Thyroid gland (tissue), 4 donors: ENCODE results near the gene TEX11. TPM values are rescaled to one million over a fixed set of nuclear protein-coding genes. Genes with fewer than 3 reads are reported as not detected.
"Not testable (repeated sequence)": the region's sequence is repeated elsewhere in the genome, so short reads cannot be mapped to it uniquely, and the experiment has no call there.

Experiments used
- DNase-seq, 2 donors: peaks; one replicate each; pipeline ENCODE4 v3.0.0-alpha.2; 2019
- H3K27ac ChIP-seq, 3 donors: fragments of 200-600 bp; sonication (generic); 1 replicate in 2 of 3; 2 replicates in 1 of 3; pipeline ENCODE4 v1.5.1; 2016 to 2019; ENCODE audit warnings: mild to moderate bottlenecking in 1 of 3, moderate library complexity in 1 of 3
- H3K27me3 ChIP-seq: fragments of 200-600 bp; sonication (generic); one replicate; pipeline ENCODE4 v1.5.1; 2019
- H3K36me3 ChIP-seq, 2 donors: fragments of 200-600 bp; sonication (generic); one replicate each; pipeline ENCODE4 v1.5.1; 2016 to 2019
- H3K4me1 ChIP-seq, 2 donors: fragments of 200-600 bp; sonication (generic); one replicate each; pipeline ENCODE4 v1.5.1; 2017 to 2019
- H3K4me3 ChIP-seq, 3 donors: fragments of 200-600 bp; sonication (generic); replicated peaks in 1 of 3; 1 replicate in 2 of 3; 2 replicates in 1 of 3; pipeline ENCODE4 v1.5.1; 2016; ENCODE audit warnings: mild to moderate bottlenecking in 1 of 3
- H3K9me3 ChIP-seq: fragments of 200-600 bp; sonication (generic); one replicate; pipeline ENCODE4 v1.5.1; 2017
- POLR2A ChIP-seq, 2 donors: fragments of 450-650 bp; IDR thresholded peaks; one replicate each; pipeline ENCODE4 v1.6.1; 2017; ENCODE audit warnings: antibody characterized with exemption in 2 of 2, mild to moderate bottlenecking in 2 of 2, moderate library complexity in 1 of 2
- WGBS, 2 donors: methylation state at CpG; one replicate each; pipeline ENCODE4 v1.1.5; 2017; 5-methylcytosine and 5-hydroxymethylcytosine counted together
- intact Hi-C: fragments of 100-400 bp; cut with DNase I; formaldehyde crosslinking; loops from one replicate; pipeline ENCODE4 v1.15.1; 2023
- total RNA-seq, 4 donors: library from RNA; depleted of rRNA; stranded (reverse); fragments of >200 nt; gene quantifications; one replicate each; pipeline ENCODE4 v1.2.3, GENCODE V29; 2016
- TF ChIP-seq, protein P1 (sequence below), 6 experiments: fragments of 200-600 bp in 3 of 6; fragments of 450-650 bp in 3 of 6; sonication (generic) in 3 of 6; IDR thresholded peaks; one replicate each; pipeline ENCODE4 v1.5.1; 2016 to 2019; ENCODE audit warnings: antibody characterized with exemption in 6 of 6, mild to moderate bottlenecking in 2 of 6, inconsistent platforms in 1 of 6, moderate library complexity in 1 of 6

Gene TEX11
- total RNA-seq, 4 donors from 2014 or later, result not detected

GRCh38 chrX:70669120-70669519 is 239.4 kb downstream of the TEX11 start:
- no peaks in the 10 kb centered on the region for H3K27me3 ChIP-seq
- no peak for TF ChIP-seq POLR2A (IDR thresholded peaks at IDR 0.05)
- TF ChIP-seq, protein P1, sequence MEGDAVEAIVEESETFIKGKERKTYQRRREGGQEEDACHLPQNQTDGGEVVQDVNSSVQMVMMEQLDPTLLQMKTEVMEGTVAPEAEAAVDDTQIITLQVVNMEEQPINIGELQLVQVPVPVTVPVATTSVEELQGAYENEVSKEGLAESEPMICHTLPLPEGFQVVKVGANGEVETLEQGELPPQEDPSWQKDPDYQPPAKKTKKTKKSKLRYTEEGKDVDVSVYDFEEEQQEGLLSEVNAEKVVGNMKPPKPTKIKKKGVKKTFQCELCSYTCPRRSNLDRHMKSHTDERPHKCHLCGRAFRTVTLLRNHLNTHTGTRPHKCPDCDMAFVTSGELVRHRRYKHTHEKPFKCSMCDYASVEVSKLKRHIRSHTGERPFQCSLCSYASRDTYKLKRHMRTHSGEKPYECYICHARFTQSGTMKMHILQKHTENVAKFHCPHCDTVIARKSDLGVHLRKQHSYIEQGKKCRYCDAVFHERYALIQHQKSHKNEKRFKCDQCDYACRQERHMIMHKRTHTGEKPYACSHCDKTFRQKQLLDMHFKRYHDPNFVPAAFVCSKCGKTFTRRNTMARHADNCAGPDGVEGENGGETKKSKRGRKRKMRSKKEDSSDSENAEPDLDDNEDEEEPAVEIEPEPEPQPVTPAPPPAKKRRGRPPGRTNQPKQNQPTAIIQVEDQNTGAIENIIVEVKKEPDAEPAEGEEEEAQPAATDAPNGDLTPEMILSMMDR (IDR thresholded peaks at IDR 0.05), result no peak
- intact Hi-C loops, result no loop called here

GRCh38 chrX:70664726-70665125 is 243.8 kb downstream of the TEX11 start:
- TF ChIP-seq POLR2A (IDR thresholded peaks at IDR 0.05), result no peak
- TF ChIP-seq, protein P1 (IDR thresholded peaks at IDR 0.05), result peak in 1 of 6 experiments; percentile 37
- peak in 1 of 2 donors; percentile 1 for DNase-seq
- Histone ChIP-seq H3K4me3 (no peak overlapping the region), H3K27ac (no peak overlapping the region), H3K27me3 (no peaks in the 10 kb centered on the region), H3K36me3 (no peaks in the 10 kb centered on the region), H3K9me3 (no peaks in the 10 kb centered on the region), H3K4me1 (no peaks in the 10 kb centered on the region)
- WGBS, 2 donors, result 6 to 17% methylated on average over 1 of the region's 1 CpG
- intact Hi-C loops, result no loop called here

More at GRCh38 chrX:70669120-70669519, 239.4 kb downstream of the TEX11 start:
- no peaks in the 10 kb centered on the region for H3K9me3 ChIP-seq
- no peak overlapping the region for H3K4me3 ChIP-seq
- no peak for DNase-seq
- no peaks in the 10 kb centered on the region for H3K4me1 ChIP-seq
- no peaks in the 10 kb centered on the region for H3K36me3 ChIP-seq
- no peak overlapping the region for H3K27ac ChIP-seq

GRCh38 chrX:70661124-70661523 is 247.4 kb downstream of the TEX11 start:
- DNase-seq, H3K36me3 ChIP-seq, intact Hi-C loops, H3K27me3 ChIP-seq, H3K4me1 ChIP-seq, H3K27ac ChIP-seq, H3K4me3 ChIP-seq, H3K9me3 ChIP-seq: not testable (repeated sequence)
- WGBS, 2 donors, result 100% methylated on average over 1 of the region's 11 CpGs; no CpG with 5 or more reads in 1 of the 2 donors

DNA sequence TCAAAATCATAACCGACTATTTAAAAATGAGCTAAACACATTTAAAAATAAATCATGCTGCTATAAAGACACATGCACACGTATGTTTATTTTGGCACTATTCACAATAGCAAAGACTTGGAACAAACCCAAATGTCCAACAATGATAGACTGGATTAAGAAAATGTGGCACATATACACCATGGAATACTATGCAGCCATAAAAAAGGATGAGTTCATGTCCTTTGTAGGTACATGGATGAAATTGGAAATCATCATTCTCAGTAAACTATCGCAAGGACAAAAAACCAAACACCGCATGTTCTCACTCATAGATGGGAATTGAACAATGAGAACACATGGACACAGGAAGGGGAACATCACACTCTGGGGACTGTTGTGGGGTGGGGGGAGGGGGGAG is 251.0 kb downstream of the TEX11 start:
- 77 to 84% methylated on average over 4 of the region's 4 CpGs for WGBS, 2 donors
- H3K4me3 ChIP-seq, DNase-seq, H3K9me3 ChIP-seq, H3K4me1 ChIP-seq, H3K36me3 ChIP-seq, H3K27me3 ChIP-seq, intact Hi-C loops, H3K27ac ChIP-seq: not testable (repeated sequence)

DNA sequence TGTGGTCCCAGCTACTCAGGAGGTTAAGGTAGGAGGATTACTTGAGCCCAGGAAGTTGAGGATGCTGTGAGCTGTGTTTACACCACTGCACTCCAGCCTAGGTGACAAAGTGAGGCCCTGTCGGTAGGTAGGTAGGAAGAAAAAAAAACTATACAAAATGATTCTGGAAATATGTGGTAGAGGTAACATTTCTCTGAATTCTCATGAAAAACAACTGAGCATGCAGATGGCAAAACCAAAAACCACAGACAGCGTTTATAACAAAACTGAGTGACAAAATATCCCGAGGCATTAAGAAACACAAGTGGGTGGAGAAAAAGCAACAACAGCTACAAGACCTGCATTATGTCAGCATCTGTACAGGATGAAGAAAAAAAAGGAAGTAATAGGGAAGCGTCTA is 252.2 kb downstream of the TEX11 start:
- 54 to 70% methylated on average over 4 of the region's 4 CpGs for WGBS, 2 donors
- no peaks in the 10 kb centered on the region for H3K27me3 ChIP-seq
- no peaks in the 10 kb centered on the region for H3K4me1 ChIP-seq
- H3K9me3 ChIP-seq, result no peaks in the 10 kb centered on the region
- intact Hi-C loops, result no loop called here
- no peaks in the 10 kb centered on the region for H3K36me3 ChIP-seq
- no peak for DNase-seq
- H3K4me3 ChIP-seq, result no peak overlapping the region
- TF ChIP-seq, protein P1 (IDR thresholded peaks at IDR 0.05), result no peak
- TF ChIP-seq POLR2A (IDR thresholded peaks at IDR 0.05), result no peak
- H3K27ac ChIP-seq, result no peak overlapping the region

GRCh38 chrX:70647910-70648309 is 260.6 kb downstream of the TEX11 start:
- H3K27me3 ChIP-seq, intact Hi-C loops, H3K4me1 ChIP-seq, H3K27ac ChIP-seq, H3K9me3 ChIP-seq, DNase-seq, H3K36me3 ChIP-seq, H3K4me3 ChIP-seq: not testable (repeated sequence)
- 92 to 96% methylated on average over 3 of the region's 3 CpGs for WGBS, 2 donors

DNA sequence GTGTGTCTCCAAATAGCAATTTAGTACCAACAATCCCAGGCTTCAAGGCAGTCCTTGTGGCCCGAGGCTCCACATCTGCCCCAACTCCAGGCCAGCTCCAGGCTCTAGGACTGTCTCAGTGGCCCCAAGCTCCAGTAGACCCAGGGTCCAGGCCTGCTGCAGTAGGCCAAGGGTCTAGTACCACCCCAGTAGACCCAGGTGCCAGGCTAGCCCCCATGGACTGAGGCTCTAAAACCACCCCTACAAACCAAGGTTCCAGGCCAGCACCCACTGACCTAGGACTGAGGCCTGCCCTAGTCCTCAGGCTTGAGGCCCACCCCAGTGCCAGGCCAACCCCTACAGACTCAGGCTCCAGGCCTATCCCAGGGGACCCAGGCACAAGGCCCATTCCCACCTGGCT is 272.3 kb downstream of the TEX11 start:
- Histone ChIP-seq H3K27me3 (no peaks in the 10 kb centered on the region), H3K4me3 (no peak overlapping the region), H3K27ac (no peak overlapping the region), H3K9me3 (no peaks in the 10 kb centered on the region), H3K36me3 (no peaks in the 10 kb centered on the region), H3K4me1 (no peaks in the 10 kb centered on the region)
- TF ChIP-seq POLR2A (IDR thresholded peaks at IDR 0.05), result no peak
- TF ChIP-seq, protein P1 (IDR thresholded peaks at IDR 0.05), result no peak
- DNase-seq, result no peak
- no CpG with 5 or more reads among the region's 1 CpG for WGBS, 2 donors
- intact Hi-C loops, result no loop called here
